DND-41 (cell line): ENCODE data around the gene TRPV5.

ENCODE experiments used
- ATAC-seq: fragments of 200-7000 bp; cut with Tn5 transposase; 3 replicates; pipeline ENCODE4 v1.9.1; 2021; ENCODE audit warnings: low read depth; ENCODE audit not compliant: insufficient read depth
- DNase-seq: peaks from one replicate; pipeline ENCODE4 v3.0.0-alpha.2; 2020
- H2AFZ ChIP-seq: 2 replicates; pipeline ENCODE4 v1.6.0; 2012; ENCODE audit warnings: low read depth, low read length
- H3K27ac ChIP-seq: 2 replicates; pipeline ENCODE4 v1.5.1; 2012; ENCODE audit warnings: low read length, inconsistent platforms
- H3K27me3 ChIP-seq: fragments of 200-600 bp; sonication (generic); 2 replicates; pipeline ENCODE4 v1.6.0; 2012; ENCODE audit warnings: low read length, mild to moderate bottlenecking, inconsistent platforms; ENCODE audit not compliant: insufficient read depth, poor library complexity
- H3K36me3 ChIP-seq: 2 replicates; pipeline ENCODE4 v1.5.1; 2012; ENCODE audit warnings: low read length, inconsistent platforms; ENCODE audit not compliant: insufficient read depth
- H3K4me1 ChIP-seq: 2 replicates; pipeline ENCODE4 v1.5.1; 2012; ENCODE audit warnings: mild to moderate bottlenecking, low read length; ENCODE audit not compliant: insufficient read depth
- H3K4me2 ChIP-seq: 2 replicates; pipeline ENCODE4 v1.6.0; 2012; ENCODE audit warnings: mild to moderate bottlenecking, moderate library complexity, low read length, inconsistent platforms; ENCODE audit not compliant: insufficient read depth
- H3K4me3 ChIP-seq, 2 experiments: fragments of 200-600 bp in 1 of 2; shearing (Covaris generic) in 1 of 2; 2 replicates each; pipeline ENCODE4 v1.5.1; 2012 to 2016; ENCODE audit warnings: inconsistent platforms in 2 of 2, low read length in 2 of 2, mild to moderate bottlenecking in 2 of 2, low read depth in 1 of 2, moderate library complexity in 1 of 2
- H3K79me2 ChIP-seq: 2 replicates; pipeline ENCODE4 v1.6.0; 2012; ENCODE audit warnings: low read length, inconsistent platforms; ENCODE audit not compliant: insufficient read depth
- H3K9ac ChIP-seq: 2 replicates; pipeline ENCODE4 v1.6.0; 2012; ENCODE audit warnings: low read depth, mild to moderate bottlenecking, inconsistent platforms, low read length, moderate library complexity
- H3K9me3 ChIP-seq: 2 replicates; pipeline ENCODE4 v1.5.1; 2012; ENCODE audit warnings: low read length, moderate library complexity, mild to moderate bottlenecking, inconsistent platforms; ENCODE audit not compliant: insufficient read depth, severe bottlenecking
- H4K20me1 ChIP-seq: 2 replicates; pipeline ENCODE4 v1.6.0; 2012; ENCODE audit warnings: low read length; ENCODE audit not compliant: insufficient read depth
- EZH2 ChIP-seq: IDR thresholded peaks from 3 replicates; pipeline ENCODE4 v1.6.1; 2012; ENCODE audit warnings: borderline replicate concordance, low read depth, mild to moderate bottlenecking, moderate library complexity, low read length, inconsistent platforms; ENCODE audit not compliant: severe bottlenecking
- TF ChIP-seq, protein P1 (sequence below): IDR thresholded peaks from 2 replicates; pipeline ENCODE4 v1.5.1; 2012; ENCODE audit warnings: borderline replicate concordance, low read length, moderate library complexity, mild to moderate bottlenecking; ENCODE audit not compliant: poor library complexity, severe bottlenecking; ENCODE audit errors: extremely low read depth

TRPV5 gene

DNA sequence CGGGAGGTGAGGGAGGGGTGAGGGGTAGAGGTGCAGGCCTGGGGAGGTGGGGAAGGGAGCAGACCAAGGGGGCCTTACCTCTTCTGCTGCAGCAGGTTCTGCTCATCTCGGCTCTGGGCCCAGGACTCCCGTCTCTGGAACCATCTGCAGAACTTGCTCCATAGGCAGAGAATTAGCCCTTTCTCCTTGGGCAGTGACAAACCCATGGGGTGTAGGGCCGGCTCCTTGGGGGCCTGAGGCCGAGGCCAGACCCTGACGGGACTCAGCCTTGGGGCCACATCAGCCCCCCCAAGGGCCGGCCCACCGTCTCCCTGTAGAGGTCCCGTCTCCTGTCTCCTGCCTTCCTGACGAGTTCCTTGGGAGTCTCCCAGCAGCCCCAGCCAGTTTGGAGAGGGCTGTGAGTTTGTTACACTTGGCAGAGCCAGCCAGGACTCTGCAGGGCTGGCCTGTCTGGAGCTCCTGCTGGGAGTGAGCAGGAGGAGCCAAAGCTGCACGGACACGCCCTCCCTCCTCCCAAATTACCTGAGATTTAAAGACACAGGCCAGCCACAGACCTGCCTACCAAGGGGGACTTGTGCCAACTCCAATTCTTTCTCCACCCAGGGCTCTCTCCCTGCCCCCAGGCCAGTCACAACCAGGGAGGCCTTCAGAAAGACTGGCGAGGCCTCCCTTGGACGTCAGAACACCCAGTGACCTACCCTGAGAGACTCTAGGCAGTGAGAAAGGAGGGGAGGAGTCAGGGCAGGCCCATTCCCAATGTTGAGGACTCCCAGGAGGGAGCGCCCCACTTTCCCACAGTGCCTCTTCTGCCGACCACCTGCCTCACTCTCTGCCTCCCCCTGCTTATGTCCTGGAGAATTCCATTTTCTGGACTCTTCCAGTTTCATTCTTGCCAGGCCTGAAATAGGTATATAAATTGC, 48.0 kb downstream of the TRPV5 start, which contains the start of gene TRPV6:
TSS of gene TRPV6 (minus strand) at position 435 of the 920 bp plus-strand sequence.
- Histone ChIP-seq H3K4me1 (no peaks in the 10 kb centered on the region), H3K27me3 (no peaks in the 10 kb centered on the region), H3K9ac (no peak within 1 kb of the TSS), H3K4me3 (no peak within 1 kb of the TSS), H3K79me2 (no peaks in the 10 kb centered on the region), H3K9me3 (no peaks in the 10 kb centered on the region), H4K20me1 (no peaks in the 10 kb centered on the region; the same call in 1 of the 2 replicates), H3K4me2 (no peak within 1 kb of the TSS), H3K36me3 (no peaks in the 10 kb centered on the region), H2AFZ (no peak within 1 kb of the TSS), H3K27ac (no peak within 1 kb of the TSS)
- ATAC-seq = no peak
- DNase-seq = no peak
- TF ChIP-seq, protein P1, sequence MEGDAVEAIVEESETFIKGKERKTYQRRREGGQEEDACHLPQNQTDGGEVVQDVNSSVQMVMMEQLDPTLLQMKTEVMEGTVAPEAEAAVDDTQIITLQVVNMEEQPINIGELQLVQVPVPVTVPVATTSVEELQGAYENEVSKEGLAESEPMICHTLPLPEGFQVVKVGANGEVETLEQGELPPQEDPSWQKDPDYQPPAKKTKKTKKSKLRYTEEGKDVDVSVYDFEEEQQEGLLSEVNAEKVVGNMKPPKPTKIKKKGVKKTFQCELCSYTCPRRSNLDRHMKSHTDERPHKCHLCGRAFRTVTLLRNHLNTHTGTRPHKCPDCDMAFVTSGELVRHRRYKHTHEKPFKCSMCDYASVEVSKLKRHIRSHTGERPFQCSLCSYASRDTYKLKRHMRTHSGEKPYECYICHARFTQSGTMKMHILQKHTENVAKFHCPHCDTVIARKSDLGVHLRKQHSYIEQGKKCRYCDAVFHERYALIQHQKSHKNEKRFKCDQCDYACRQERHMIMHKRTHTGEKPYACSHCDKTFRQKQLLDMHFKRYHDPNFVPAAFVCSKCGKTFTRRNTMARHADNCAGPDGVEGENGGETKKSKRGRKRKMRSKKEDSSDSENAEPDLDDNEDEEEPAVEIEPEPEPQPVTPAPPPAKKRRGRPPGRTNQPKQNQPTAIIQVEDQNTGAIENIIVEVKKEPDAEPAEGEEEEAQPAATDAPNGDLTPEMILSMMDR = no peak
- no peak for TF ChIP-seq EZH2

DNA sequence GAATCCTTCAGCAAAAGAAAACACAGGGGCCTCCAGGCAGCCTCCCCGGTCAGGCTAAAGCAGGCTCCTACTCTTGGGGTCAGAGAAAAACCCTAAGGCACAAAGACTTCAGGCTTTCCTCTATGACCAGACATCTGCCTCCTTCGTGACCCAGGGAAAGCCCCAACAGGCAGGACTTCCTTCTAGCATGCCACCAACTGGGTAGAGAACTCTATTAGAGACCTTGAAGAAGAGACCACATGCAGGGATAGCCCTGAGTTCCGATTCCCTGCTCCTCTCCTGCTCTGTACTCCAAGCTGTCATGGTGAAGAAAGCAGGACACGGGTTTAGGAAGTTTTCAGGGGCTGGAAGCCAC, 49.3 kb downstream of the TRPV5 start:
- Histone ChIP-seq H2AFZ (no peak overlapping the region), H3K27me3 (no peaks in the 10 kb centered on the region), H3K9ac (no peak overlapping the region), H3K9me3 (no peaks in the 10 kb centered on the region), H3K4me2 (no peak overlapping the region), H3K4me1 (no peaks in the 10 kb centered on the region), H4K20me1 (no peaks in the 10 kb centered on the region), H3K4me3 (no peak overlapping the region), H3K27ac (no peak overlapping the region), H3K36me3 (no peaks in the 10 kb centered on the region), H3K79me2 (no peaks in the 10 kb centered on the region)
- ATAC-seq = no peak
- TF ChIP-seq, protein P1 = no peak
- no peak for TF ChIP-seq EZH2
- DNase-seq = no peak

DNA sequence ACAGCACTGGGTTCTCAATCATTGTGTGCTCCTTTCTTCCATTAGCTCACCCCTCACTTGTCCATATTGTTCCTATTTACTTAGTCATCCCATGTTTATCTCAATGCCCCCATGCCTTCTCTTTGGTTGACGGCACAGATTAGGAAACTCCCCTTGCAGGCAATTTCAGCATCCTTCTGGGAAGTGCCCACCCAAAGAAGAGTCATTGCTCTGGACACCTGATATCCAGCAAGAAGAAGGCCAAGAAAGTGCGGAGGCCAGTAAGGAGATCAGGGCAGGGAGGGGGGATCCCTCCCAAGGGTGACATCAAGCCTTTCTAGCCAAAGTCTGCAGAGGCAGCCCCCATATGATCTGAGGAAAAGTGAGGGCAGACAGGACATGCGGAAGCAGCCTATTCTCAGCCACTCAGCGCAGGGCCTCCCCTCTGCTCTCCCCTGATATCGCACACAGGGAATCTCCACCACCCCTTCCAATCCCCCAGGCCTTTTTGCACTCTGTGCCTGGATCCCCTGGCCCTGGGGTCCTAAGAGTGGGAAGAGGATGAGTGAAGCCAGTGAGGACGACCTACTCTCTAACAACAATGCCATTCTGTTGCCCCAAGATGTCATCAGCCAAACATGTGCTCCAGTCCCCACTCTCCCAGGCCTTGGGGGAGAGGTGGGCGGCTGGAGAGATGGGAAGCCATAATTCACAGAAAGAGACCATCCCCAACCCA, 49.8 kb downstream of the TRPV5 start:
- H3K27me3 ChIP-seq = no peaks in the 10 kb centered on the region
- H3K36me3 ChIP-seq = no peaks in the 10 kb centered on the region
- ATAC-seq (no peak), DNase-seq (no peak)
- H4K20me1 ChIP-seq = no peaks in the 10 kb centered on the region
- TF ChIP-seq, protein P1 = no peak
- TF ChIP-seq EZH2 = no peak
- no peak overlapping the region for H3K27ac ChIP-seq
- no peaks in the 10 kb centered on the region for H3K79me2 ChIP-seq
- no peak overlapping the region for H3K9ac ChIP-seq
- no peaks in the 10 kb centered on the region for H3K4me1 ChIP-seq
- no peak overlapping the region for H3K4me2 ChIP-seq
- H3K9me3 ChIP-seq = no peaks in the 10 kb centered on the region
- H3K4me3 ChIP-seq = no peak overlapping the region
- H2AFZ ChIP-seq = no peak overlapping the region
